ENCODE measurements around the gene OCLN.

DNA sequence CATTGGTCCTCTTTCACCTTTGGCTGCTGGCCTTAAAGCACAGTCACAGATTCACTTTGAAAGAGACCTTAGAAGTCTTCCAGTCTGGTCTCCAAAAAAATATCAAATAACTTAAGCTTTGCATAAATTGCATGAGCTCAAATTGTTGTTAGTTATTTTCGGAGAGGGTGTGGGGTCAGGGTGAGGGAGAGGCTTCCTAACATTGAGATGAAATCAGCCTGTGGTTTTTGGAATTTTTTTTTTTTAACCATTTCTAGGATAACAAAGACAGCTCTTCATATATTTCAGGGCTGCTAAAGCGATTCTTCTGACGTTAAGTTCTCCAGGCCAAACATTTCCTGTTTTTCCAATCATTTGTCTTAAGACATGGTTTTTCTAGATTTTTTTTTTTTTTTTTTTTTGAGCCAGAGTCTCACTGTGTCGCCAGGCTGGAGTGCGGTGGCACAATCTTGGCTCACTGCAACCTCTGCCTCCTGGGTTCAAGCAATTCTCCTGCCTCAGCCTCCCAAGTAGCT is 4.5 kb downstream of the OCLN start:
- TF ChIP-seq, protein P1, sequence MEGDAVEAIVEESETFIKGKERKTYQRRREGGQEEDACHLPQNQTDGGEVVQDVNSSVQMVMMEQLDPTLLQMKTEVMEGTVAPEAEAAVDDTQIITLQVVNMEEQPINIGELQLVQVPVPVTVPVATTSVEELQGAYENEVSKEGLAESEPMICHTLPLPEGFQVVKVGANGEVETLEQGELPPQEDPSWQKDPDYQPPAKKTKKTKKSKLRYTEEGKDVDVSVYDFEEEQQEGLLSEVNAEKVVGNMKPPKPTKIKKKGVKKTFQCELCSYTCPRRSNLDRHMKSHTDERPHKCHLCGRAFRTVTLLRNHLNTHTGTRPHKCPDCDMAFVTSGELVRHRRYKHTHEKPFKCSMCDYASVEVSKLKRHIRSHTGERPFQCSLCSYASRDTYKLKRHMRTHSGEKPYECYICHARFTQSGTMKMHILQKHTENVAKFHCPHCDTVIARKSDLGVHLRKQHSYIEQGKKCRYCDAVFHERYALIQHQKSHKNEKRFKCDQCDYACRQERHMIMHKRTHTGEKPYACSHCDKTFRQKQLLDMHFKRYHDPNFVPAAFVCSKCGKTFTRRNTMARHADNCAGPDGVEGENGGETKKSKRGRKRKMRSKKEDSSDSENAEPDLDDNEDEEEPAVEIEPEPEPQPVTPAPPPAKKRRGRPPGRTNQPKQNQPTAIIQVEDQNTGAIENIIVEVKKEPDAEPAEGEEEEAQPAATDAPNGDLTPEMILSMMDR (IDR thresholded peaks at IDR 0.05) = no peak
- no peak for TF ChIP-seq POLR2A (IDR thresholded peaks at IDR 0.05)
